GM12878 (cell line): Measurements from ENCODE around the gene AP1AR. TPM values are rescaled to one million over a fixed set of nuclear protein-coding genes. Genes with fewer than 3 reads are reported as not detected.
A peak's percentile ranks its signal among the peaks of the same experiment; 100 is the strongest.

ENCODE experiments used
- ATAC-seq: fragments of 200-7000 bp; cut with Tn5 transposase; 3 replicates; pipeline ENCODE4 v1.9.1; 2020; ENCODE audit warnings: mild to moderate bottlenecking, moderate library complexity
- BruUV-seq: library from RNA; stranded (reverse); fragments of 400-500 nt; replicated peaks from 2 replicates; lab custom pipeline; 2021; lab: Mats Ljungman, UMichigan
- CTCF ChIA-PET: fragments of 300-600 bp; sonication (Branson Sonifier 250); formaldehyde crosslinking; extraction: SDS; loops from one replicate; lab custom pipeline; 2021; ENCODE audit warnings: inconsistent platforms; lab: Yijun Ruan, JAX
- POLR2A ChIA-PET: fragments of 350-600 bp; formaldehyde crosslinking; extraction: SDS; loops from one replicate; lab custom pipeline; 2021; ENCODE audit warnings: inconsistent platforms; lab: Charles Lee
- RAD21 ChIA-PET: fragments of 300-600 bp; sonication (Branson Sonifier 250); formaldehyde crosslinking; loops from one replicate; lab custom pipeline; 2023; ENCODE audit warnings: antibody characterized with exemption; ENCODE audit not compliant: unreplicated experiment; lab: Charles Lee
- SMC1A ChIA-PET: fragments of 300-600 bp; sonication (Branson Sonifier 250); formaldehyde crosslinking; loops from one replicate; lab custom pipeline; 2023; ENCODE audit not compliant: unreplicated experiment, uncharacterized antibody; lab: Charles Lee
- DNase-seq: peaks from one replicate; pipeline ENCODE4 v3.0.0-alpha.2; 2011; ENCODE audit warnings: low read depth, low spot score
- FAIRE-seq: peaks from 3 replicates; lab custom pipeline; 2011; peaks lifted over from hg19 to GRCh38; lab: Jason Lieb, UNC
- H2AFZ ChIP-seq: 2 replicates; pipeline ENCODE4 v1.6.0; 2011; ENCODE audit warnings: low read depth, low read length, control low read depth; ENCODE audit not compliant: control insufficient read depth
- H3K27ac ChIP-seq: 2 replicates; pipeline ENCODE4 v1.5.1; 2011; ENCODE audit warnings: control low read depth; ENCODE audit not compliant: control insufficient read depth, insufficient read depth
- H3K27me3 ChIP-seq, 2 experiments: replicated peaks in 1 of 2; 2 replicates each; pipeline versions ENCODE4 v1.6.0 to v1.6.1; 2011; ENCODE audit warnings: low read length in 1 of 2; ENCODE audit not compliant: control insufficient read depth in 2 of 2, insufficient read depth in 2 of 2
- H3K36me3 ChIP-seq, 2 experiments: 2 replicates each; pipeline ENCODE4 v1.5.1; 2011; ENCODE audit warnings: low read length in 1 of 2; ENCODE audit not compliant: control insufficient read depth in 2 of 2, insufficient read depth in 2 of 2
- H3K4me1 ChIP-seq: 2 replicates; pipeline ENCODE4 v1.6.1; 2011; ENCODE audit warnings: mild to moderate bottlenecking, low read length, moderate library complexity, mixed read lengths; ENCODE audit not compliant: control insufficient read depth, insufficient read depth
- H3K4me2 ChIP-seq: 2 replicates; pipeline ENCODE4 v1.6.0; 2011; ENCODE audit warnings: control low read depth; ENCODE audit not compliant: control insufficient read depth, insufficient read depth
- H3K4me3 ChIP-seq: fragments of 200-600 bp; sonication (generic); 2 replicates; pipeline ENCODE4 v1.5.1; 2016
- H3K79me2 ChIP-seq: 2 replicates; pipeline ENCODE4 v1.6.0; 2011; ENCODE audit warnings: low read length; ENCODE audit not compliant: control insufficient read depth, insufficient read depth
- H3K9ac ChIP-seq: 2 replicates; pipeline ENCODE4 v1.8.0; 2011; ENCODE audit warnings: low read length, control low read depth, mixed read lengths; ENCODE audit not compliant: control insufficient read depth, insufficient read depth
- H3K9me3 ChIP-seq: replicated peaks from 3 replicates; pipeline ENCODE4 v1.5.1; 2011; ENCODE audit warnings: mild to moderate bottlenecking, low read length; ENCODE audit not compliant: control insufficient read depth, insufficient read depth
- H4K20me1 ChIP-seq: 2 replicates; pipeline ENCODE4 v1.6.0; 2011; ENCODE audit not compliant: control insufficient read depth, insufficient read depth
- POLR2AphosphoS2 ChIP-seq: IDR thresholded peaks from 2 replicates; pipeline ENCODE4 v1.6.1; 2011; ENCODE audit warnings: low read depth, mild to moderate bottlenecking, low read length, improper control_type of control experiment, moderate library complexity
- POLR2AphosphoS5 ChIP-seq: IDR thresholded peaks from 2 replicates; pipeline ENCODE4 v1.6.1; 2011; ENCODE audit warnings: mild to moderate bottlenecking, low read length, inconsistent platforms
- STAT3 ChIP-seq: IDR thresholded peaks from 2 replicates; pipeline ENCODE4 v1.6.1; 2011; ENCODE audit warnings: low read depth, low read length, improper control_type of control experiment
- TCF3 ChIP-seq: IDR thresholded peaks from 2 replicates; pipeline ENCODE4 v1.6.1; 2012; ENCODE audit warnings: low read depth, mild to moderate bottlenecking, low read length, borderline replicate concordance; ENCODE audit not compliant: insufficient read depth
- WGBS: methylation state at CpG from one replicate; pipeline ENCODE4 v1.1.6; 2016; ENCODE audit warnings: low lambda C conversion rate; ENCODE audit not compliant: insufficient replicate concordance, insufficient coverage; ENCODE audit errors: missing lambda C conversion rate; 5-methylcytosine and 5-hydroxymethylcytosine counted together
- in situ Hi-C: fragments of 300-500 bp; cut with MboI; formaldehyde crosslinking; loops from 9 replicates; pipeline ENCODE4 v1.14.3; 2018; ENCODE audit warnings: mixed read lengths
- intact Hi-C: fragments of 100-400 bp; cut with micrococcal nuclease; formaldehyde crosslinking; loops from one replicate; pipeline ENCODE4 v1.14.2; 2022; ENCODE audit not compliant: unreplicated experiment
- polyA plus RNA-seq, 11 experiments: library from polyadenylated mRNA; depleted of rRNA in 4 of 11; unstranded in 6 of 11; stranded (reverse) in 5 of 11; fragments of >200 nt; fragmentation: Nextera tagmentation in 4 of 11; fragmentation: Illumina TruSeq in 1 of 11; extraction: Ambion mirVana in 4 of 11; extraction: Trizol in 1 of 11; gene quantifications; 1 replicate in 1 of 11; 2 replicates in 10 of 11; pipeline versions ENCODE4 v1.2.1 to v1.2.3, GENCODE V29; 2011 to 2016; ENCODE audit warnings: inconsistent platforms in 2 of 11, missing spikeins in 2 of 11, low read depth in 1 of 11
- total RNA-seq, 4 experiments: library from RNA; depleted of rRNA in 3 of 4; stranded (reverse); fragments of >200 nt in 3 of 4; fragmentation: Illumina TruSeq in 1 of 4; extraction: Trizol in 1 of 4; gene quantifications; 2 replicates each; pipeline versions ENCODE4 v1.2.1 to v1.2.3, GENCODE V29; 2013 to 2021
- TF ChIP-seq, protein P1 (sequence below): fragments of 450-650 bp; IDR thresholded peaks from 2 replicates; pipeline ENCODE4 v1.6.1; 2016; ENCODE audit warnings: mild to moderate bottlenecking
- TF ChIP-seq, protein P2 (sequence below), 3 experiments: IDR thresholded peaks in 2 of 3; conservative IDR thresholded peaks in 1 of 3; 2 replicates each; pipeline ENCODE4 v1.5.1; 2011; ENCODE audit warnings: low read depth in 3 of 3, low read length in 3 of 3, mild to moderate bottlenecking in 3 of 3, control low read depth in 2 of 3, moderate library complexity in 2 of 3, inconsistent platforms in 1 of 3, mixed read lengths in 1 of 3; ENCODE audit not compliant: control insufficient read depth in 2 of 3, insufficient read depth in 1 of 3; ENCODE audit errors: extremely low read depth in 1 of 3

AP1AR gene
- total and polyA plus RNA-seq, 10 of the 15 experiments (the other 5 are each of a cell fraction or from before 2014, with no cell fraction given) = 5.6 to 29.1 (median 16.3) TPM

DNA sequence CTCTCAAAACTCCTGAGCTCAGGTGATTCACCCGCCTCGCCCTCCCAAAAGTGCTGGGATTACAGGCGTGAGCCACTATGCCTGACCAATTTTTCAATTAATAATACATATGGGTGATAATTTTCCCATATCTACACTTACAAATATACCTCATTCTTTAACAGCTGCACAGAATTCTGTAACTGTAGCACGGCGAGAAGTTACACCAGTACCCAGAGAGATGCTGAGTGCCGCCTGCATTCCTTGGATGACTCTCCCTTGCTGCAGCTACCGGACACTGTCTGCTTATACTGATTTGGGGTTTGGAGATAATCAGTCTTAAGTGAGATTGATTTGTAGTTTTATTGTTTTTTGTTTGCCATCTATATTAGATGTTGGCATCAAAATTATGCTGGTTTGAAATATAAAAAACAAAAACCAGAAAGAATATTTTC lies 48.3 kb downstream of the AP1AR start:
- no peak for FAIRE-seq
- peak overlapping the region; percentile 80 for H3K4me3 ChIP-seq
- DNase-seq = no peak
- BruUV-seq = TSS peak; percentile 63
- H3K36me3 ChIP-seq = peaks cover 8 to 28% of the 10 kb centered on the region in 2 experiments
- peak; percentile 27 for ATAC-seq
- H3K9ac ChIP-seq = peak overlapping the region; percentile 77
- H3K79me2 ChIP-seq = peaks cover 100% of the 10 kb centered on the region
- under 1% methylated on average over 7 of the region's 7 CpGs for WGBS
- ChIA-PET CTCF (interaction anchor here (0.8 to 4.2 kb wide), 17 partner anchors 8 to 243 kb away, joined by 3 to 22 read pairs (median 4); partner anchors contain the start of gene NEUROG2), POLR2A (interaction anchor here (0.7 to 6.9 kb wide), 12 partner anchors 9 to 236 kb away, joined by 3 to 55 read pairs (median 6); partner anchors contain the start of genes ALPK1 and NEUROG2), RAD21 (interaction anchor here (0.7 to 14.1 kb wide), 17 partner anchors 8 to 486 kb away, joined by 3 to 151 read pairs (median 5); partner anchors contain the start of genes ALPK1 and NEUROG2), SMC1A (interaction anchor here (0.7 to 22.9 kb wide), 16 partner anchors 8 to 261 kb away, joined by 3 to 247 read pairs (median 7); partner anchors contain the start of genes ALPK1 and NEUROG2)
- intact Hi-C loops = loop anchor here (5.0 to 10.0 kb wide), 2 partner anchors 242 to 1485 kb away; partner anchors contain the start of gene CAMK2D
- in situ Hi-C loops = loop anchor here (5.0 kb wide), 1 partner anchor 42 kb away; no protein-coding TSS in a partner anchor
- peak overlapping the region; percentile 99 for H3K27ac ChIP-seq
- peak overlapping the region; percentile 92 for H3K4me2 ChIP-seq
- H2AFZ ChIP-seq = no peak overlapping the region
- peaks cover 3% of the 10 kb centered on the region; the same call in 1 of the 2 replicates for H4K20me1 ChIP-seq
- H3K4me1 ChIP-seq = peaks cover 30% of the 10 kb centered on the region
- TF ChIP-seq TCF3 (0 out of 2 replicates have a peak, but pooled peaks have one; percentile 7), POLR2AphosphoS5 (peak; percentile 64), POLR2AphosphoS2 (0 out of 2 replicates have a peak, but pooled peaks have one; percentile 26), STAT3 (no peak)
- TF ChIP-seq, protein P1, sequence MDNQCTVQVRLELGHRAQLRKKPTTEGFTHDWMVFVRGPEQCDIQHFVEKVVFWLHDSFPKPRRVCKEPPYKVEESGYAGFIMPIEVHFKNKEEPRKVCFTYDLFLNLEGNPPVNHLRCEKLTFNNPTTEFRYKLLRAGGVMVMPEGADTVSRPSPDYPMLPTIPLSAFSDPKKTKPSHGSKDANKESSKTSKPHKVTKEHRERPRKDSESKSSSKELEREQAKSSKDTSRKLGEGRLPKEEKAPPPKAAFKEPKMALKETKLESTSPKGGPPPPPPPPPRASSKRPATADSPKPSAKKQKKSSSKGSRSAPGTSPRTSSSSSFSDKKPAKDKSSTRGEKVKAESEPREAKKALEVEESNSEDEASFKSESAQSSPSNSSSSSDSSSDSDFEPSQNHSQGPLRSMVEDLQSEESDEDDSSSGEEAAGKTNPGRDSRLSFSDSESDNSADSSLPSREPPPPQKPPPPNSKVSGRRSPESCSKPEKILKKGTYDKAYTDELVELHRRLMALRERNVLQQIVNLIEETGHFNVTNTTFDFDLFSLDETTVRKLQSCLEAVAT = 0 out of 2 replicates have a peak, but pooled peaks have one; percentile 44
- TF ChIP-seq, protein P2, sequence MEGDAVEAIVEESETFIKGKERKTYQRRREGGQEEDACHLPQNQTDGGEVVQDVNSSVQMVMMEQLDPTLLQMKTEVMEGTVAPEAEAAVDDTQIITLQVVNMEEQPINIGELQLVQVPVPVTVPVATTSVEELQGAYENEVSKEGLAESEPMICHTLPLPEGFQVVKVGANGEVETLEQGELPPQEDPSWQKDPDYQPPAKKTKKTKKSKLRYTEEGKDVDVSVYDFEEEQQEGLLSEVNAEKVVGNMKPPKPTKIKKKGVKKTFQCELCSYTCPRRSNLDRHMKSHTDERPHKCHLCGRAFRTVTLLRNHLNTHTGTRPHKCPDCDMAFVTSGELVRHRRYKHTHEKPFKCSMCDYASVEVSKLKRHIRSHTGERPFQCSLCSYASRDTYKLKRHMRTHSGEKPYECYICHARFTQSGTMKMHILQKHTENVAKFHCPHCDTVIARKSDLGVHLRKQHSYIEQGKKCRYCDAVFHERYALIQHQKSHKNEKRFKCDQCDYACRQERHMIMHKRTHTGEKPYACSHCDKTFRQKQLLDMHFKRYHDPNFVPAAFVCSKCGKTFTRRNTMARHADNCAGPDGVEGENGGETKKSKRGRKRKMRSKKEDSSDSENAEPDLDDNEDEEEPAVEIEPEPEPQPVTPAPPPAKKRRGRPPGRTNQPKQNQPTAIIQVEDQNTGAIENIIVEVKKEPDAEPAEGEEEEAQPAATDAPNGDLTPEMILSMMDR (IDR thresholded peaks at IDR 0.05 in 2 of 3, conservative IDR thresholded peaks at IDR 0.05 in 1 of 3; ENCODE audit: control insufficient read depth in 2 of 3, extremely low read depth in 1 of 3, insufficient read depth in 1 of 3, low read depth in 3 of 3, low read length in 3 of 3) = no peak
- no peaks in the 10 kb centered on the region; the same call in 2 of the 3 replicates for H3K9me3 ChIP-seq
- H3K27me3 ChIP-seq = no peaks in the 10 kb centered on the region
